Measurements from ENCODE around the gene RIOX2.
"Not testable (repeated sequence)": the region's sequence is repeated elsewhere in the genome, so short reads cannot be mapped to it uniquely, and the experiment has no call there.

DNA sequence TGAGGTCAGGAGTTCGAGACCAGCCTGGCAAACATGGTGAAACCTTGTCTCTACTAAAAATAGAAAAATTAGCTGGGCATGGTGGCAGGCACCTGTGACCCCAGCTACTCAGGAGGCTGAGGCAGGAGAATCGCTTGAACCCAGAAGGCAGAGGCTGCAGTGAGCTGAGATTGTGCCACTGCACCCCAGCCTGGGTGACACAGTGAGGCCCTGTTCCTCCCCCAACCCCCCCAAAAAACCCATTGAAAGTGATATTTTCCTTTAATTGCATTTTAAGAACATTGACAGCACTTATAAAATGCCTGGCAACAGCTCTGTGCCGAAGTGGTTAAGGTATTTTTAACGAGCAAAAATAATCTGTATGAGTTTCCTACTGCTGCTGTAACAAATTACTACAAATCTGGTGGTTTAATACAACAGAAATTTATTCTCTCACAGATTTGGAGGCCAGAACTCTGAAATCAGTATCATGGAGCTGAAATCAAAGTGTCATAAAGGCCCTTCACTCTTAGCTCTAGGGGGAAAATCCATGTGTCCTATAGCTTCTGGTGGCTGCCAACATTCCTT is 38.7 kb upstream of the RIOX2 start:
- TF ChIP-seq, protein P1, sequence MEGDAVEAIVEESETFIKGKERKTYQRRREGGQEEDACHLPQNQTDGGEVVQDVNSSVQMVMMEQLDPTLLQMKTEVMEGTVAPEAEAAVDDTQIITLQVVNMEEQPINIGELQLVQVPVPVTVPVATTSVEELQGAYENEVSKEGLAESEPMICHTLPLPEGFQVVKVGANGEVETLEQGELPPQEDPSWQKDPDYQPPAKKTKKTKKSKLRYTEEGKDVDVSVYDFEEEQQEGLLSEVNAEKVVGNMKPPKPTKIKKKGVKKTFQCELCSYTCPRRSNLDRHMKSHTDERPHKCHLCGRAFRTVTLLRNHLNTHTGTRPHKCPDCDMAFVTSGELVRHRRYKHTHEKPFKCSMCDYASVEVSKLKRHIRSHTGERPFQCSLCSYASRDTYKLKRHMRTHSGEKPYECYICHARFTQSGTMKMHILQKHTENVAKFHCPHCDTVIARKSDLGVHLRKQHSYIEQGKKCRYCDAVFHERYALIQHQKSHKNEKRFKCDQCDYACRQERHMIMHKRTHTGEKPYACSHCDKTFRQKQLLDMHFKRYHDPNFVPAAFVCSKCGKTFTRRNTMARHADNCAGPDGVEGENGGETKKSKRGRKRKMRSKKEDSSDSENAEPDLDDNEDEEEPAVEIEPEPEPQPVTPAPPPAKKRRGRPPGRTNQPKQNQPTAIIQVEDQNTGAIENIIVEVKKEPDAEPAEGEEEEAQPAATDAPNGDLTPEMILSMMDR (conservative IDR thresholded peaks at IDR 0.05 in 1 of 2, IDR thresholded peaks at IDR 0.05 in 1 of 2; ENCODE audit: extremely low read depth in 1 of 2, insufficient read depth in 1 of 2, low read depth in 1 of 2, low read length in 2 of 2): not testable (repeated sequence)
- not testable (repeated sequence) for TF ChIP-seq EZH2 (IDR thresholded peaks at IDR 0.05; ENCODE audit: borderline replicate concordance, low read length)

Measured in mammary epithelial cell (primary cell).